HG02610 (cell line): ENCODE data around the gene POPDC2.
"Not testable (repeated sequence)": the region's sequence is repeated elsewhere in the genome, so short reads cannot be mapped to it uniquely, and the experiment has no call there.

Experiments used
- ATAC-seq: cut with Tn5 transposase; IDR thresholded peaks from one replicate; pipeline ENCODE4 v1.9.1; 2021; ENCODE audit warnings: mild to moderate bottlenecking, moderate library complexity; ENCODE audit not compliant: unreplicated experiment

Gene POPDC2, protein sequence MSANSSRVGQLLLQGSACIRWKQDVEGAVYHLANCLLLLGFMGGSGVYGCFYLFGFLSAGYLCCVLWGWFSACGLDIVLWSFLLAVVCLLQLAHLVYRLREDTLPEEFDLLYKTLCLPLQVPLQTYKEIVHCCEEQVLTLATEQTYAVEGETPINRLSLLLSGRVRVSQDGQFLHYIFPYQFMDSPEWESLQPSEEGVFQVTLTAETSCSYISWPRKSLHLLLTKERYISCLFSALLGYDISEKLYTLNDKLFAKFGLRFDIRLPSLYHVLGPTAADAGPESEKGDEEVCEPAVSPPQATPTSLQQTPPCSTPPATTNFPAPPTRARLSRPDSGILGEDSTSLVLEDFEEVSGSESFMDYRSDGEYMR

DNA sequence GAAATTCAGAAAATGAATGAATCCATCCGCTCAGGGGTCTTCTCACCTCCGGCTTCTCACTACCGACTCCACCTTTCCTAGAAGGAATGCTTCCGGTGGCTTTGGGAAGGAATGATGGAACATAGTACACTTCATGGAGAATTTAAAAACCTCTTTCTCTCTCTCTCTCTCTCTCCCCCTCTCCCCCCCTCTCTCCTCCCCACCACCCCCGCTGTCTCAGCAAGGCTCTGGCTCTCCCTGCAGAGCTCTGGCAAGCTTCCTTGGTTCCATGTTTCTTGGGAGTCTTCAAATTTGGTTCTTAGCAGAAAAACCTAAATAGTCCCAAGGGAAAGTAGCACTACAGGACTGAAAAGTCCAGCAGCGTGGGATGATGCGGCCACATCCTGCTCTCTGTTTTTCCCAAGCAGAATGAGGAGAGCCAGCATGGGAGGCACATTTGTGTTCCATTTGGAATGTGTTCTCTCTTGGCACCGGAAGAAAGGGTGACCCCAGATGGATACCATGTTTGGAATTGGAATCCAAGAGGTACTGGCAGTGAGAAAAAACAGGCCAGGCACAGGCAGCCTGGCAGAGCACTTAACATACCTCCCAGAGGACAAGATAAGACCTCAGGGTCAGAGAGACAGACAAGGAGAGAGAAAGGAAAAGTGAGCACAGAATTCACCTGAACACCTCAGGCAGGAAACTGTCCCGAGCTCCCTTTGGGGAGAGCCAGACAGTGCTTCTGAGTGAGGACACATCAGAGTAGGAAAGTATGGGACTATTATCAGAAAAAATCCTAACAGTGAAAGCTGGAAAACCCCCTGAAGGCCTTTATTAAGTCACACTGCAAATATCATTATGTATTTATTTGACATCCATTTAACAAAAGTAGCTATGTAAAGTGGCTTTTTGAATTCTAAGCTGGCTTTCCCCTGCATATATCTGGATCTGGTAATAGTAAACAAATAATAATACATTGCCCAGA lies at the start of gene POPDC2:
Gene POPDC2 (minus strand): TSS at position 116 of the 967 bp plus-strand sequence. CDS start 166 bp downstream, outside the sequence.
- ATAC-seq: no peak

DNA sequence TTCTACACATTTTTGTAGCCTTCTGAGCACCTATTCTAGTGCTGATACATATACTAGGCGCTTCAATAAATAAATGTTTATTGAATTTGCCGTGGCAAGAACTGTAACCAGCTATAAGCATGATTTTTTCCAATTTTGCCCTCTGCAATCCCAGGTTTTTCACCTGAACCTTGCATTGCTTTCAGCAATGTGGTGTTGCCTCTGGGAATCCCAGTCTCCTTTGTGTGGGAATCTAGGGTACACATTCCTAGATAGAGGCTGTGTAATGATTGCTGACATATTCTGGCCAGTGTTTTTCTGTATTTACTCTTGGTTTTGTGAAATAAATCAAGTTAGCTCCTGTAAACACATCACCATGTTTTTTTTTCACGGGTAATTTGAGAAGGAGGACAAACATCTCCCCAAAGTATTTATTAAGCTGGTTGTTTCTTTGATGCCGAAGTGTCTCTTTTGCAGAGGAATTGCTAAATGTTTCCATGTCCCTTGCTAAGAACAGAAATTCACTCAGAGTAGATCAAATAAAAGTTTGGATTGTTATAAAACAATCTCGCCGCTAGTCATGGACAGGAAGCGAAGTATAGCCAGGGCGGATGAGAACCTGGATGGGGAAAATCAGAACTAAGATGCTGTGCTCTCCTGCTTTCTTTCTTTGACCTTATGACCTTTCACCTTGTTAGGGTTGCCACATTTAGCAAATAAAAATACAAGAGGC lies 43.6 kb upstream of the POPDC2 start:
- no peak for ATAC-seq

DNA sequence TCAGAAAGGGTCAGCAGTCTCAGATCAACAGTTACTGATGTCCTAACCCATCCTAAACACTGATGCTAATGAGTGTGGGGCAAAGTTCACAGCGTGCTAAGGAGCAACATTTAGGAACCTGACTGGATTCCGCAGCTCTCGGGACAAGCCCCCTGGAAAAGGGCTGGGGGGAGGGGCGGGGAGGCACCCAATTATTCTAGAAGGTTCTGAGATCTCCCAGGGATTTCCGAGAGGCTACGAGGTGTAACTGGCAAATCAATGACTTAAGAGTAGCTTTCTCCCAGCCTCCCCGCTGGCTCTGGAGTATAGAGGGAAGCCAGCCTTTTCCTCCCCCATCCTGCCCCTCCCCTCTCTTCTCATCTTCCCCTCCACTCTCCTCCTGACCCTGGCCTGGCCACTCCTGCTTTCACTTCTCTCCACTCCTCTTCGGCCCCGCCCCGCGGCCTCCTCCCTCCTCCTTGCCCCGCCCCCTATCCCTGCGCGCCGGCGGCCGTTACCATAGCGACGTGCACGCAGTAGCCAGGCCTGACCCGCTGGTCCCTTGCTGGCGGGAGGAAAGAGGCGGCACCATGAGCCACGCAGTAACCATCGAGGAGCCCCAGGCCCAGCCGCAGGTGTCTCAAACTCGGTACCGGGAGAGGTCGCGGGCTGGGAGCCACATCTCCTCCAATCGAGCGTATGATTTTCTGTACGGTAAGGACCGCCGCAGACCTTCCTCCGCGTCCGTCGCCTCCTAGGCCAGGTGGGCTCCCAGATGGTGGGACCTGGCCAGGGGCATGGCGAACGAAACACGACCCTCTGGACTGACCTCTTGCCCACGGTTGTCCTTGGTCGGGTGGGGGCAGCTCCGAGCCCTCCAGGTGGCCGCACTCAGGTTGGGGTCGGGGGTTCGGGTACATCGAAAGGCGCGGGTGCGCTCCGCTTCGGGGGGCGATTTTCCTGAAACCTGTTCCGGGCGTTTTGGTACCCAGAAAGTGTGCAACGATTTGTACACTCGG lies 42.4 kb upstream of the POPDC2 start, which contains the start of gene CFAP91:
Gene CFAP91 (plus strand): TSS at position 493 of the 998 bp plus-strand sequence. CDS start 77 bp downstream, at position 570.
- peak; percentile 96 for ATAC-seq

DNA sequence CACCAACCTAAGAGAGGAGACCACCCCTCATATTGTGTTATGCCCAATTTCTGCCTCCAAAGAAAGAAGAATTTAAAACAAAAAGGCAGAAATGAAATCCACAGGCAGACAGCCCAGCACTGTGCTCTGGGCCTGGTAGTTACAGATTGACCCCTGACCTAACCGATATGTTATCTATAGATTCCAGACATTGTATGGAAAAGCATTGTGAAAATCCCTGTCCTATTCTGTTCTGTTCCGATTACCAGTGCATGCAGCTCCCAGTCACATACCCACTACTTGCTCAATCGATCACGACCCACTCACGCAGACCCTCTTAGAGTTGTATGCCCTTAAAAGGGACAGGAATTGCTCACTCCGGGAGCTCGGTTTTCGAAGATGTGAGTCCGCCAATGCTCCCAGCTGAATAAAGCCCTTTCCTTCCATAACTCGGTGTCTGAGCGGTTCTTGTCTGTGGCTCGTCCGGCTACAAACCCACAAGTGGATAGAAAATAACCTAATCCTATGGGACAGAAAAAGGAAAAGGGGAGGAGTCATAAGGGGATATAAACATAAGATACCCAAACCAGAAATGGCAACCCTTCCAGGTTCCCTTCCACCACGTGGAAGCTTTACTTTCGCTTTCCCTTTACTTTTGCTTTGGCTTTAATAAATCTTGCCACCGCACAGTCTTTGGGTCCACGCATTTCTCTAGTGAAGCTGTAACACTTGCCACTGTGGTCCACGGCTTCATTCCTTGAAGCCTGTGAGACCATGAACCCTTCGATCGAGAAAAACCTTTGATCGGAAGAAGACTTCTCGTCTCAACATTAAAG lies 40.7 kb upstream of the POPDC2 start:
- ATAC-seq: peak; percentile 3

DNA sequence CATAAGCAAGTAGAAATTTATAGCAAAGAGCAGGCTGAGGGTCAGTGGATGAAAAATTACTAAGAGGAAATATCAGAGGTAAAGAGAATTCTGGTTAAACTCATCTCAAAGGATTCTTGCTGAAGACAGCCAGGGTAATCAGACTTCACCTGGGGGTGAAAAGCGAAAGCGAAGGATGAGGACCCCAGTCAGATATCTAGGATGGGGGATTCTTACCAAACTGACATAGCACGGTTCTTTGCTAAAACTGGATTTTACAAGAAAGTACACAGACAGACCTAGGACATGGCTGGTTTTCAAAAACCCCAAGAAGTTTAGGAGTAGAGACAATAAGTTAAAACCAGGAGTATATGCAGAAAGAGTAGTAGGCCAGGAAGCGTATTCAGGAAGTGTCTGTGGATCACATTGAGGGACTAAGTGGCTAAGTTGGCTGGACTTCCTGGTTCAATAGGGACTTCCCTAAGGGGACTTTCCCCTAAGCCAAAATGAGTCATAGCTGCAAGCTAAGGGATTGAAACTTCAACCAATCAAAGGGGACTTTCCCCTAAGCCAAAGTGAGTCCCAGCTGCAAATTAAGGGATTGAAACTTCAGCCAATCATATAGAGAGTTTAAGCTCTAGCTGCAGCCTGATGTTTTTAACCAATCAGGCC lies 40.0 kb upstream of the POPDC2 start:
- ATAC-seq: peak; percentile 28

DNA sequence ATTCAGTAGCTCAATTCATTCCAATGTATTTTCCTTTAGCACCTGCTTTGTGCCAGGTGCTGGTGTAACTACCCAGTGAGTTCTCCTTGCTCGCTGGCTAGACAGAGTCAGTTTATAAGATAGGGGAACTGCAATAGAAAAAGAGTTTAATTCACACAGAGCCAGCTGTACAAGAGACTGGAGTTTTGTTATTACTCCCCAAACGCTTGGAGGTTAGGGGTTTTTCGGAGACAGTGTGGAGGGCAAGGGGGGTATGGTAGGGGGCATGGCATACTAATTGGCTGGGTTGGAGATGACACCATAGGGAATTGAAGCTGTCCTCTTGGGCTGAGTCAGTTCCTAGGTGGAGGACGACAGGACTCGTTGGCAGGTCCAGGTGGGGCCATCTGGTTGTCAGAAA lies 37.0 kb upstream of the POPDC2 start:
- ATAC-seq: peak; percentile 80

DNA sequence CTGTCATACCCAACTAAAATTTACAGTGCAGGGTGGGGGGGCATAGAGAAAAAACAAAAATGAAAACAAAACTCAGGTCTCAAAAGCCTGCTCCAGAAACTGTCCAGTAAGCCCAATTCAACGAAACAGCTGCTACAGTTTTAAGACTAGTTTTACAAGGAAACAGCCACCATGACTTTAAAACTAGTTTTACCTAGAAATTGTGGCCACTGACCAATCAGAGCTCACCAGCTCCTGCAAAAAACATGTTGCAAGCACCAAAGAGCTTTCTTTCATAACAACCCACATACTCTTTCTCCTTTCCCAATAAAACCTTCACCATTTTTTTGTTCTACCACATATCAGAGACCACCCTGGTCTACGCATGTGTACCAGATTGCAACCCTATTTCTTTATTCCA lies 35.1 kb upstream of the POPDC2 start:
- no peak for ATAC-seq

DNA sequence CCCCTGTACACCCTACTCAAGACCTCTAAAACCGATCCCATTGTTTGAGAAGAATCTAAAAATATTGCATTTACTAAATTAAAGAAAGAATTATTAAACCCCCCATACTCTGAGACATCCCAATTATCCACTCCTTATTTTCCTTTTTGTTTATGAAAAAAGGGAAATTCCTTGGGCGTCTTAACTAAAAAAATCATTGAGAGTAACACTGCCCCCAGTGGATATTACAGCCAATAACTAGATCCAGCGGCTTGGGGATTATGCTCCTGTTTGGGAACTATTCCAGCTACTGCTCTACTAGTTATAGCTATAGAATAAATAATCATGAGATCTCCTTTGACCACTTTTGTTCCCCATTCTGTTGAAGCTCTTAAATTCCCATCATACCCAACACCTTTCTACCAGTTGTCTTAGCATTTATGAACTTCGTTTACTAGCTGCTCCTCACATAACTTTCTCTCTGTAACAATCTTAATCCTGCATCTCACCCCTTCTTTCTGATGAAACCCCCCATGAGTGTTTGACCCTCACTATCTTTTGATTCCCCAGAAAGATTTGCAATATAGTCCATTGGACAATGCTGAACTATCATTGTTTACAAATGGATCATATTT lies 29.8 kb upstream of the POPDC2 start:
- no peak for ATAC-seq

DNA sequence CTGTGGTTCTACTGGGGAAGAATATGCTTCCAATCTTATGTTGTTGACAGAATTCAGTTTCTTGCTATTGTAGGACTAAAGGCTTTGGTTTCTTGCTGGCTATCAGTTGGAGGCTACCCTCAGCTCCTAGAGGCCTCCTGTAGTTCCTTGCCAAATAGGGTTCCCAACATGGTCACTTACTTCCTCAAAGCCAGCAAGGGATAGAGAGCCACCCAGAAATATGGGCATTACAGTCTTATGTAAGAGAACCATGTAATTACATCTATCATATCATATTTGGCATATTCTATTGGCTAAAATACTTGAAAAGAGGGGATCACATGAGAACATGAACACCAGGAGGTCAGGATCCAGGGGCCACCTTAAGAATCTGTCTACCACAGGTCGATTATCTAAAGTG lies 23.0 kb upstream of the POPDC2 start:
- no peak for ATAC-seq

DNA sequence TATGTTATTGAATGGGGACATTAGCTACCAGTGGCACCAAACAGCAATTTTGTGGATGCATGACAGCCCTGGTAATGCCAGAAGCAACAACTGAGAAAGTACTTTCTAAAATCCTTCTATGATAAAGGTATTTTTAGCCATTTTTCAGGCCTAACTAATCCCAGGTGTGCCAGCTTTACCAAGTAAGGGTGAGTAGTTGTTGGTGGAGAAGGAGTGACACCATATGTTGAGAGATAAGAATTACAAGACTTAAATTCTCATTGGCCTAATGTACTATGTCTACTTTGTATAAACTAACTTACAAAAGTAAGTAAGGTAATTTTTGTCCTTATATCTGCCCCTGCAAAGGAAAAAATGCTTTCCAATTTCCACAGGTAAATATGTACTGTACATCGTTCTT lies 20.9 kb upstream of the POPDC2 start:
- peak; percentile 35 for ATAC-seq

DNA sequence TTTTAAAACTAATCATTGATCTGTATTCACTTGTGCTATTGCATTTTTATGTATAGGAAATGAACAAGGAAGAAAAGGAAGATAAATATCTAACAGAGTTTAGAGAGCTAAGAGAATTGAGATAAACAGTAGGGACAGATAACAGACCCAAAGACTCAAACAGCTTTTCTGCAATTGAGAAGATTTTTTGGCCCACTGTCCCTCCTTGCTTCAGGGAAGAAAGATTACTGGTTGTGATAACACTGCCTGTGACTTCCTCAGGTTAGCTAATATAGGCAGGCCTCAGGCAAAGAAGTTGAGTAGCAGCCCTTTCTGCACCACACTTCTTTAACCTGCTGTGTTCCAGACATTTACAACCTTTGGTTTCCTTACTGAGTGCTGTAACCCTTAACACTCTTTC lies 19.5 kb upstream of the POPDC2 start:
- no peak for ATAC-seq

DNA sequence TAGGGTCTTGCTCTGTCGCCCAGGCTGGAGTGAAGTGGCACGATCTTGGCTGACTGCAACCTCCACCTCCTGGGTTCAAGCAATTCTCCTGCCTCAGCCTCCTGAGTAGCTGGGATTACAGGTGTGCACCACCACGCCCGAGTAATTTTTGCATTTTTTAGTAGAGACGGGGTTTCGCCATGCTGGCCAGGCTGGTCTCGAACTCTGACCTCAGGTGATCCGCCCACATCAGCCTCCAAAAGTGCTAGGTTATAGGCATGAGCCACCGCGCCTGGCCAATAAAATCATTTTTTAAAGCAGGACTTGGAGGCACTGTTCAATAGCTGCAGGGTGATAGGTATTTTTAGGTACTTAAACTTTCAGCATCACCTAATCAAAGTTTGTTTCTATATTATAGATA lies 17.8 kb upstream of the POPDC2 start:
- not testable (repeated sequence) for ATAC-seq

DNA sequence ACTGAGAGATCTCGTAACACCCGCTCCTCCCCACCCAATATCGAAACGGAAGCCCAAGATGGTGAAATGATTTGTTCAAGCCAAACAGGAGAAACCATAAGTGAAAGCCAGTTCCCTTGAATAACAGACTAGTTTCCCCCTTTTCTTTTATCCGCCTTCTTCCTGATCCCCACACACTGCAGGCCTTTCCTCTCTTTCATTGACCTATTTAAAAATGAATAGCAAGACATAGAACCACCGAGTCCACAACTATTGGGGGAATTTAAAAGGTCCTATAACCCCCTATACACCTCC lies 17.2 kb upstream of the POPDC2 start:
- ATAC-seq: no peak

DNA sequence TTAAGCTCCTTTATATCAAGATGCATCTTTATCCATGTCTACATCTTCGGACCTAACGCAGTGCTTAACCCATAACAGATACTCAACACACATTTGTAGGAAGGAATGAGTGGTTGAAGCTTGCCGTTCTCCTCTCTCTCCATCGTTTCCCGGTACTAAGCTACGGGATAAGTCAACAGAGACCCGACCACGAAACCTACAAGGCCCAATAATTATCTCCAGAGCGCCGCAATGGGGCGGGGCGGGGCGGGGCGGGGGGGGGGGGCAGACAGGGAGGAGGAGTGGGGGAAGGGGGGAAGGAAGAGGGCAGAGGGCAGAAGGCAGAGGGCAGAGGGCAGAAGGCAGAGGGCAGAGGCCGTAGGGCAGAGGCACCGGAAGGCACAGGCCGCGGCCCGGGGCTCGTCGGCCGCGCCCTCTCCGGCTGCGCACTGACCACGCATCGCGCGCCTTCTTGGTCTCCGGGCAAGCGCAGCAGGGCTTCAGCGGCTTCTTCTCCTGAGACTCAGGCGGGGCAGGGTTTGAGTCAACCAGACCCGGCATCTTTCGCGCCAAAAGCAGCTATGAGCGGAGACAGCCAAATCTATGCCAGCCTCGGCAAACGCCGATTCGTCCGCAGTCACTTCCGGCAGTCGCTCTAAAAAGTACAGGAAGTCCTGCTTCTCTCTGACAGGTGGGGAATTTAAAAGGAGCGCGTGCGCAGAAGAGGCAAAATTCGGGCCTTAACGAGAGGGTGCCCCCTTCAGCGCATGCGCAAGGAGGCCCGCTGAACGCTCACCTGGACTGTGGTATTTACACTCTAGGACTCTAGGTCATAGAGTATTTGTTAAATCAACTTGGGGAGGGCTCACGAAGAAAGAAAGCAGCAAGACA lies 16.6 kb upstream of the POPDC2 start, which contains the start of gene COX17:
Gene COX17 (minus strand): TSS at position 636 of the 870 bp plus-strand sequence. CDS start 96 bp downstream, at position 540.
- peak; percentile 87 for ATAC-seq

DNA sequence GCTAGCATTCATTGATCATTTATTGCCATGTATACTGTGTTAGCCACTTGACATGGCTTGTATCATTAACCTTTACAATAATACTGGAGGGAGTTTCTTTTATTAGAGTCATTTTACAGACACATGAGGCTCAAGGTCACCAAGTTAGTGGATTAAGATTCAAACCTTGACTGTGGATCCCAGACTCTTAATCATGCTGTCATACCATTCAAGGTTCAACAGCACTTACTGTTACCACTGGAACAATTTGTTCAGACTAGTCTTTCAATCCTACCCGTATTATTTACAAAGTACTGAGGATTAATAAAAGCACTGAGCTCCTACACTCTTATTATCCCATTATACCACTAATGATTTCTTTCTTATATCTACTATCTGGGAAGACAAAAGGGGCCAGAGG lies 15.6 kb upstream of the POPDC2 start:
- no peak for ATAC-seq

DNA sequence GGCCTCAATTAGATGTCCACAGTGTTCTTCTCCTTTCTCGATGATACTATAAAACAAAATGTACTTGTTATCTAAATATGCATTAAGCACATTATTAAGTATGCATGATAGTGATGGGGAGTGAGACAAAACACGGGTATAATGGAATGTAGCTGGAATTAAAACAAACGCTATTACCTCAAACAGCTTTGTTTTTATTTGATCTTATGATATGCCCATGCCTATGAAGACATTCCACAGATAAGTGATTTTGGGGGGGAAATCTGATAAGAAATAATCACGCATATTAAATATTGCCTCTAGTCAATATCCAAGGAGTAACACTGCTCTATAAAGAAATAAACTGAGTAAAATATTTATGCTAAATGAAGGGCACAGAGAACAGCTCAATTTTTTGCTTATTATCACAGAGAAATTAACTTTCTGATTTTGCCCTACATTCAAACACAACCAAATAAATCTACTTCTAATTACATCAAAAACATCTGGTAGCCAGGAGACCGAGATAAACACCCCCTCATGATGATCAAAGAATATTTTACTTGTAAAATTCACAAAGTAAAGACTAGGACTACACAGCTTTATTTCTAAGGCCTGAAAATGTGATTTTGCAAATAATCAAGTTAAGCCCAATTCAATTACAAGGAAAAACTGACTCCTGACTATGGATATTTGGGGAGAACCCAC lies 14.9 kb upstream of the POPDC2 start:
- ATAC-seq: no peak

DNA sequence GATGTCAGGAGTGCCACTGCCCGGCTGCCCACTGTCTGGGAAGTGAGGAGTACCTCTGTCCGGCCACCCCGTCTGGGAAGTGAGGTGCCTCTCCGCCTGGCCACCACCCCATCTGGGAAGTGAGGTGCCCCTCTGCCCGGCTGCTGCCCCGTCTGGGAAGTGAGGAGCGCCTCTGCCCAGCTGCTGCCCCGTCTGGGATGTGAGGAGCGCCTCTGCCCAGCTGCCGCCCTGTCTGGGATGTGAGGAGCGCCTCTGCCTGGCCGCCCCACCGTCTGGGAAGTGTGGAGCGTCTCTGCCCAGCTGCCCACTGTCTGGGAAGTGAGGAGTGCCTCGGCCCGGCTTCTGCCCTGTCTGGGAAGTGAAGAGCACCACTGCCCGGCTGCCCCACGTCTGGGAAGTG lies 13.5 kb upstream of the POPDC2 start:
- ATAC-seq: no peak
